PC-9 (cell line): ENCODE results near the gene P3H4.

Experiments
- EZH2 ChIP-seq: fragments of 200-600 bp; sonication (generic); IDR thresholded peaks from 2 replicates; pipeline ENCODE4 v1.8.0; 2017; ENCODE audit warnings: antibody characterized with exemption, low read depth
- TF ChIP-seq, protein P1 (sequence below): fragments of 200-600 bp; sonication (generic); conservative IDR thresholded peaks from 2 replicates; pipeline ENCODE4 v1.6.1; 2017; ENCODE audit warnings: mixed run types, antibody characterized with exemption, mild to moderate bottlenecking, moderate library complexity

DNA sequence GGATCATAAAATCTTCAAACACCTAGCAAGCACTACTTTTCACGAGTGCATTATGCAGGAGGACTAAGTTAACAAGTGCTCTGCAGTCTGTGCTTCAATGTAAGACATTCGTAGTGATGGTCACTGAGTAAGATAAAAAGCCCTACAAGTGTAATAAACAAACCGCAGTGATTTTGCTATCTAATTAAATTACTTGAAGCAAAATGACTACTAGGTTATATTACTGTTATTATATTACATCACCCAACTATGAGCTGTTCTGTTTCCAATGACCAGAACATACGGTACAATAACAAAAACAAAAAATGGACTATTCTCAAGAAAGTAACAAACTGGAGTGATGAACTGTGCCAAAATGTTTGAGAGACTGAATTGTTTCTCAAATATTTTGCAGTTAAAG is 37.0 kb upstream of the P3H4 start:
- TF ChIP-seq, protein P1, sequence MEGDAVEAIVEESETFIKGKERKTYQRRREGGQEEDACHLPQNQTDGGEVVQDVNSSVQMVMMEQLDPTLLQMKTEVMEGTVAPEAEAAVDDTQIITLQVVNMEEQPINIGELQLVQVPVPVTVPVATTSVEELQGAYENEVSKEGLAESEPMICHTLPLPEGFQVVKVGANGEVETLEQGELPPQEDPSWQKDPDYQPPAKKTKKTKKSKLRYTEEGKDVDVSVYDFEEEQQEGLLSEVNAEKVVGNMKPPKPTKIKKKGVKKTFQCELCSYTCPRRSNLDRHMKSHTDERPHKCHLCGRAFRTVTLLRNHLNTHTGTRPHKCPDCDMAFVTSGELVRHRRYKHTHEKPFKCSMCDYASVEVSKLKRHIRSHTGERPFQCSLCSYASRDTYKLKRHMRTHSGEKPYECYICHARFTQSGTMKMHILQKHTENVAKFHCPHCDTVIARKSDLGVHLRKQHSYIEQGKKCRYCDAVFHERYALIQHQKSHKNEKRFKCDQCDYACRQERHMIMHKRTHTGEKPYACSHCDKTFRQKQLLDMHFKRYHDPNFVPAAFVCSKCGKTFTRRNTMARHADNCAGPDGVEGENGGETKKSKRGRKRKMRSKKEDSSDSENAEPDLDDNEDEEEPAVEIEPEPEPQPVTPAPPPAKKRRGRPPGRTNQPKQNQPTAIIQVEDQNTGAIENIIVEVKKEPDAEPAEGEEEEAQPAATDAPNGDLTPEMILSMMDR = no peak
- no peak for TF ChIP-seq EZH2
